ENCODE results near the gene KLRF1.

Gene KLRF1

GRCh38 chr12:9809338-9809737 is 17.9 kb upstream of the KLRF1 start:
- no peak for DNase-seq (ENCODE audit: low read depth)

- no peak for DNase-seq (ENCODE audit: low read depth)
Measured at GRCh38 chr12:9809866-9810265, 17.4 kb upstream of the KLRF1 start.

- DNase-seq (ENCODE audit: low read depth), result no peak
Measured at GRCh38 chr12:9810671-9811070, 16.6 kb upstream of the KLRF1 start.

- DNase-seq (ENCODE audit: low read depth), result no peak
Measured at GRCh38 chr12:9811621-9812020, 15.7 kb upstream of the KLRF1 start.

GRCh38 chr12:9813821-9814798 is 13.2 kb upstream of the KLRF1 start:
- no peak for DNase-seq (ENCODE audit: low read depth)

- DNase-seq (ENCODE audit: low read depth), result no peak
Measured at GRCh38 chr12:9820281-9820930, 6.9 kb upstream of the KLRF1 start.

- no peak for DNase-seq (ENCODE audit: low read depth)
Measured at GRCh38 chr12:9829483-9829882, 2.2 kb downstream of the KLRF1 start.

GRCh38 chr12:9829982-9830381 is 2.7 kb downstream of the KLRF1 start:
- DNase-seq (ENCODE audit: low read depth), result no peak

- DNase-seq (ENCODE audit: low read depth), result no peak
Measured at GRCh38 chr12:9831720-9832119, 4.4 kb downstream of the KLRF1 start.

- no peak for DNase-seq (ENCODE audit: low read depth)
Measured at GRCh38 chr12:9843407-9843806, 16.1 kb downstream of the KLRF1 start.

GRCh38 chr12:9848899-9849298 is 21.6 kb downstream of the KLRF1 start:
- DNase-seq (ENCODE audit: low read depth), result no peak

- DNase-seq (ENCODE audit: low read depth), result no peak
Measured at GRCh38 chr12:9851050-9851449, 23.8 kb downstream of the KLRF1 start.

GRCh38 chr12:9851927-9852326 is 24.6 kb downstream of the KLRF1 start:
- no peak for DNase-seq (ENCODE audit: low read depth)

- no peak for DNase-seq (ENCODE audit: low read depth)
Measured at GRCh38 chr12:9856151-9856550, 28.9 kb downstream of the KLRF1 start.

GRCh38 chr12:9856894-9857293 is 29.6 kb downstream of the KLRF1 start:
- no peak for DNase-seq (ENCODE audit: low read depth)

GRCh38 chr12:9858135-9858534 is 30.9 kb downstream of the KLRF1 start:
- DNase-seq (ENCODE audit: low read depth), result no peak

- no peak for DNase-seq (ENCODE audit: low read depth)
Measured at GRCh38 chr12:9864913-9865675, 37.8 kb downstream of the KLRF1 start.

GRCh38 chr12:9866860-9867269 is 39.6 kb downstream of the KLRF1 start:
- DNase-seq (ENCODE audit: low read depth), result no peak

- no peak for DNase-seq (ENCODE audit: low read depth)
Measured at GRCh38 chr12:9867531-9867930, 40.2 kb downstream of the KLRF1 start.

GRCh38 chr12:9868311-9868801 is 41.1 kb downstream of the KLRF1 start:
- no peak for DNase-seq (ENCODE audit: low read depth)

- DNase-seq (ENCODE audit: low read depth), result no peak
Measured at GRCh38 chr12:9868951-9869306, 41.6 kb downstream of the KLRF1 start.
